ENCODE measurements around the gene P2RY6.

GRCh38 chr11:73287400-73288101 is 15.4 kb downstream of the P2RY6 start:
- TF ChIP-seq POLR2A (IDR thresholded peaks at IDR 0.05) (no peak), CTCF (IDR thresholded peaks at IDR 0.05) (no peak)
